DMS79 treated with DMSO at 0.1 percent for 48 hours (cell line): ENCODE data around the gene TMPRSS13.
"Not testable (repeated sequence)": the region's sequence is repeated elsewhere in the genome, so short reads cannot be mapped to it uniquely, and the experiment has no call there.

Experiments used
- DNase-seq: peaks from one replicate; lab custom pipeline; 2025; lab: John Stamatoyannopoulos, UW

TMPRSS13 gene

DNA sequence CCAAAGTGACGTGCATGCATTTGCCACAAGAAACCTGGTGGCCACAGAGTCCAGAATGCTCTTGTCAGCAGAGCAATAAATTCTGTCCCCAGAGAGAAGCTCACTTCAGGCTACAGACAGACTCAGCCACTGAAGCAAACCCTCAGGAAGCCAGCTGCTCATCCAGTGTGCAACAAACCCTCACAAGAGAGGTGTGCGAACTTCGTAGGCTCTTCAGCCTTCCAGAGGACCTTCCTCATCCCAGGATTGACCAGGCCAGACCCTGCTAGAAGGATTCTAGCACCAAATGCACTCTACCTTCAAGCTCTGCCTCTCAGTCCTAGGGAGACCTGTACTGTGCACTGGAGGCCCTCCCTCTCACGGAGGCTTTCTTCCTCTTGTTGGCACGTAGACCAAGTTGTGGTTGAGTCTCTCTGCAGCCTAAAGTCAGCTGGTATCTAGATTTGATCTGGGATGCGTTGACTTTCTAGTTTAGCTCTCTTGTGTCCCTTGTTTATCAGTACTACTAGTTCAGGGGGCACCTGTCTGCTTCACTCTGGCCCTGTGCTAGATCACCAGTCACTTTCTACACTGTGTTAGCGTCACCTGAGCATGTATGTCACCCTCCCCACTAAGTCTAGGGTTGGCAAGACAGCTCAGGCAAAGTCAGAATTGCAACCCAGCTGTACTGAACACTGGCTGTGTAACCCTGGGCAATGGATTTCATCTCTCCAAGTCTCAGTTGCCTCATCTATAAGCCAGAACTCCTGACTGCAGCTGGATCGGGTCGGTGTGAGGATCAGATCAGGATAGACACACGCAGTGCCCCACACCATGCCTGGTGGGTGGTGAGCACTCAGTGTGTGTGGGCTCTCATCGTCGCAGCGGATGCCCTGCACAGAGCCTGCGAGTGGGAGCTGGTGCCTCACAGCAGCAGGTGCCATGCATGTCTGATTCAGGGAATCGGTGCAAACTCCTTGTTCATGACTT is 22.1 kb upstream of the TMPRSS13 start:
- DNase-seq, result peak; percentile 88

DNA sequence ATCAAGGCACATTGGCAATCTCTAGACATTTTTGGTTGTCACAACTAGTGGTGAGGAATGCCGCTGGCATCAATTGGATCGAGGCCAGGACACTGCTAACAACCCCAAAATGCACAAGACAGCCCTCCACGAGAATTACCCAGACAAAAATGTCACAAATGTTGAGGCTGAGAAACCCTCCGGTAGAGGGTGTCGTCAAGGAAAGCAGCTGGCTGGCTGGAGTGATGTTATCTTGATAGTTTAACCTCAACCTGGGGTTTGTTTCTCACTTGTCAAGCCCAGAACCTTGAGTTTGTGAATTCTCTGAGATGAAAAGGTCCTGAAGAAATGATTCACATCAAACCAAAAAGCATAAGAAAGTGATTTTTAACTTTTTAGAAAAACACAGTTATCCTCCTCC is 21.1 kb upstream of the TMPRSS13 start:
- peak; percentile 33 for DNase-seq

DNA sequence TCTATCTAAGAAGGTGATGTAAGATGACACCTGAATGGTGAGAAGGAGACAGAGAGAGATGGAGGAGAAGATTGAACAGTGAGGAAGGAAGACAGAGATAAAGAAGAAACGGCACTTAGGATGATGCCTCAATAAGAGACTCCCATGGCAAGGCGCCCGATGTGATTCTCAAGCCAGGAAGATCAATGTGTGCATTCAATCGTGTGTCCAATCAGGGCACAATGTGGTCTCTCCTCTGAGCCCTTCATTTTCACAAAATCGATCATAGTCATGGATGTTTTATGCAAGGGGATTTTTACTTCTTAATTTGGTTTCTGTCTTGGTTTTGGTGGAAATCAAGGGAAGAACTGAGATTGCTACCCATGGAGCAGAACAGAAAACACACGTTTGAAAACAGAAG is 19.9 kb upstream of the TMPRSS13 start:
- DNase-seq, result no peak

DNA sequence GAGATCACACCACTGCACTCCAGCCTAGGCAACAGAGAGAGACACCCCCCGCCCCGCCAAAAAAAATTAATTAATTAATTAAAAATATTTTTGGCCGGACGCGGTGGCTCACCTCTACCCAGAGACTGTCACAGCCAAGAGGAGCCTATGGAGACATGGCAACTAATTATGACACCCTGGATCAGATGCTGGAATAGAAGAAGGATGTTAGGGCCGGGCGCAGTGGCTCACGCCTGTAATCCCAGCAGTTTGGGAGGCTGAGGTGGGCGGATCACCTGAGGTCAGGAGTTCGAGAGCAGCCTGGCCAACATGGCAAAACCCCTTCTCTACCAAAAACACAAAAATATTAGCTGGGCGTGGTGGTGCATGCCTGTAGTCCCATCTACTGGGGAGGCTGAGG is 19.3 kb upstream of the TMPRSS13 start:
- DNase-seq, result not testable (repeated sequence)

DNA sequence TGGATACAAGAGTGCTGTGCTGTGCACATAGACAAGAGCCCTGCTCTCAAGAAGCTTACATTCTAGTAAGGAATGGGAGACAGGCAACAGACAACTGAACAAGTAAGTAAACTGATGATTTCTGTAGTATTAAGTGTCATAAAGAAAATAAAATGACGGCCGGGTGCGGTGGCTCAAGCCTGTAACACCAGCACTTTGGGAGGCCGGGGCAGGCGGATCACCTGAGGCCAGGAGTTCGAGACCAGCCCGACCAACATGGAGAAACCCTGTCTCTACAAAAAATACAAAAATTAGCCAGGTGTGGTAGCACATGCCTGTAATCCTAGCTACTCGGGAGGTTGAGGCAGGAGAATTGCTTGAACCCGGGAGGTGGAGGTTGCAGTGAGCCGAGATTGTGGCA is 18.5 kb upstream of the TMPRSS13 start:
- DNase-seq, result not testable (repeated sequence)

DNA sequence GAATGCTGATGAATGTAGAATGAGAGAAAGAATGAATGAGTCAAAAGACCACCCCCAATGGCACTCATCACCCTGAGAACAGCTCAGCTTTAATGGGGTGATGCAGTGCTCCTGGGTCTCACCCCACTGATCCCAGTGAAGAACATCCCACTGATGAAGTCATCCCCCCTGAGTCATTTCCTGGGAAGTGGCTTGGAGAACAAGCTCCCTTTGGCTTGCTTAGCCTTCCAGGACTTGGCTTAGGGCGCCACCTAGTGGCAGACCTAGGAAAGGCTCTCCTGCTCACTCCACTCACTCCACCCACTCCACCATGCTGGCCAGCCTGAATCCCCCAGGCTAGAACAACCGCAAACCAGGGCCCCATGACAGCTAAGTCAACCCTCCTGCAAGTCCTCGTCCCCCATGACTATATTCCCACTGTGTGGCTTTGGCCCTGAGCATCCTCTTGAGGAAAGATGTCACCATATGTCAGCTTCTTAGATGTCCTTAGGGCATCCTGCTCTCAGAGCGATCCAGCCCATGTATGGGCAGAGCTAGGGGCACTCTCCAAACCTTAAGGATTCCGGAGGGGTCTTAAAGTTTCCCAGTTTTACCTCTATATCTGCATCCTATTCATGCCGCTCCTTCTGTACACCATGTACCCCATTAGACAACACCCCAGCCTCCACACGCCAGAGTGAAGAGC is 17.8 kb upstream of the TMPRSS13 start:
- peak; percentile 93 for DNase-seq

DNA sequence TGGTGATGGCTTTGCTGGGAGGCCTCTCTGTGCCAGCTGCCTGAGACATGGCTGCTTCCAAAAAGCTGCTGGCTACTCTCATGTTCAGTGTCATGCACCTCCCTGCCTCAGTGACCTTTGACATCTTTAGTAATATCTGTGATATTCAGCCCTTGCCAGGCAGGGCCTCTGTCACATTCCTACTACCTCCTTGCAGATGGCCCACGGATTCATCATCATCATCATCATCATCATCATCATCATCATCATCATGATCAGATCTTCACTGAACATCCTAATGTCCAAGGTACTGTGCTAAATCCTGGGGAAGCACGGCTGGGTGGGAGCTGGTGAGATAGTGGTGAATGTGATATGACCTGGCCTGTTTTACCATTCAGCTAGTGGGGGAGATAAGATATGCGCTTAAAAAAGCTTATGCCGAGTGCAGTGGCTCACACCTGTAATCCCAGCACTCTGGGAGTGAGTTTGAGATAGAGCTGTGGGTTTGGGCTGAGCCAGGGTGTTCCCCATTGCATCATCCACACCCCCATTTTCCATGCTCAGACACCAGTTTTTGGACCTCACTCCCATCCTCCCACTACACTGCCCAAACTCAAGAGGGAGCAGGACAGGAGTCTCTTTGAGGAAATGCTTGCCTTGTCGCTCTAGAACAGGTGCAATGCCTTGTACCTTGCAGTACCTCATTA is 17.1 kb upstream of the TMPRSS13 start:
- DNase-seq, result no peak

DNA sequence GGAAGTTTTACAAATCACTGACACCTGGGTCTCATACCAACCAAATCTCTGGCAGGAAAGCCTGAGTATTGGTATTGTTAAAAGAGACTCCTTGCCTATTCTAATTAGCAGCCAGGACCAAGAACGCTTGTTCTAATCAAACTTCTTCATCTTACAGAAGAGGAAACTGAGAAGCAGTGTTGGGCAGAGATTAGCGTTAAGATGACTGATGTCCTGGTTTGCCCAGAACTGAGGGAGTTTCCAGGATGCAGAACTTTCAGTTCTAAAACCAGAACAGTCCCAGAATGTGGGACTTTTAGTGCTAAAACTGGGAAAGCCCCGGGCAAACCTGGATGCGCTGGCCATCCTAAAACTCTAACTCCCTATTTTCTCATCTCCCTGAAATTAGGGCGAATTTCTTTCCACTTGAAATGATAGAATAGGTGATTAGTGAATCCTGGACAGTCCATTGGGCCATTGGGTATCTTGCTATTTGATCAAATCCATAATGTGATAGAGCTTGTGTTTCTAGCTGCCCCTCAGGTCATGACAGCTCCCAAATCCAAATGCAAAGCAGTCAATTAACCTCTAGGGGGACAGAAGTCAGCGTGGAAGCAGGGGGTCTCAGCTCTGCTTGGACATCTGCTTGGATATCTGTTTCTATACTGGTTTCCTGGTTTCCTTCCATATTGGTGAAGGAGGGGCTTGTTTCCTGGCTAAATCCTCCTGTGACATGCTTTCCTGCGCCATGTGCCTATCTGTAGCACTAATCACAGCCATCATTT is 16.0 kb upstream of the TMPRSS13 start:
- no peak for DNase-seq

DNA sequence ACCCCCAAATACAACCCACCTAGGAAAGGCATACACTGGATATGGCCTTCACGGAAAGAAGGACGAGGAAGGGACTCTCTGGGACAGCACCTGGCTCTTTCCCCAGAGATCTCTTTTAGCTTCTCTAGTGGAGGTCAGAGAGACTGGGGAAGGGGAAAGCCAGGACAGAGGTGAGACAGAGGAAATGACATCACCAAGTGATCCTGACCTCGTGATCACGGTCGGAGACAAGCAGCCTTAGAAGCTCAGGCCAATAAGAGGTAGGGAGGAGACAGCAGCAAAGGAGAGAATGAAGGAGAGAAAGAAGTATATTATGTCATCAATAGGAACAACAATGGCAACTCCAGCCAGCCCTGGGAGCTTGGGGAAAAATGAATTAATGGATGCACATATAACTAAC is 15.4 kb upstream of the TMPRSS13 start:
- DNase-seq, result no peak

DNA sequence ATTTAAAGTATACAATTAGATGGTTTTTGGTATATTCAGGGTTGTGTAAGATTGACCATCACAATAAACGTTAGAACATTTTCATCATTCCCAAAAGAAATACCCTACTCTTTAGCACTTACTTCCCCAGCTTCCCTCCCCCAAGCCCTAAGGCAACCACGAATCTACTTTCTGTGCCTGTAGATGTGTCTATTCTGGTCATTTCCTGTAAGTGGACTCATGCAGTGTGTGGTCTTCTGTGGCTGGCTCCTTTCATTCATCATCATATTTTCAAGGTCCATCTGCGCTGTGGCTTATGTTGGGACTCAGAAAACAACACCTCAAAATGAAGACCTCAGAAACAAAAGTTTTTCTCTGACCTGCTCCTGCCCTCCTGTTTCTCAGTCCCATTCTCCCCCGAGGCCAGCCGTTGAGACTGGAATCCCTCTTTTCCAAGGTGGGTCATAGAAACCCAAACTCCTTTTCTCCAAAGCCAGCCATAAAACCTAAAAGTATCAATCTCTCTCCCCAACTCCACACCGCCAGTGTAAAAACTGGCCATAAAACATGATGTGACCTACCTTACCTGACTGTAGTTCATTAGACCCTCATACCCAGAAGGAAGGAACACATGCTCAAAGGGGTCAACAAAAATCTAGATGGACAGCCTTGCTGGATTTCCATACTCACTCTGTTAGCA is 12.9 kb upstream of the TMPRSS13 start:
- no peak for DNase-seq

DNA sequence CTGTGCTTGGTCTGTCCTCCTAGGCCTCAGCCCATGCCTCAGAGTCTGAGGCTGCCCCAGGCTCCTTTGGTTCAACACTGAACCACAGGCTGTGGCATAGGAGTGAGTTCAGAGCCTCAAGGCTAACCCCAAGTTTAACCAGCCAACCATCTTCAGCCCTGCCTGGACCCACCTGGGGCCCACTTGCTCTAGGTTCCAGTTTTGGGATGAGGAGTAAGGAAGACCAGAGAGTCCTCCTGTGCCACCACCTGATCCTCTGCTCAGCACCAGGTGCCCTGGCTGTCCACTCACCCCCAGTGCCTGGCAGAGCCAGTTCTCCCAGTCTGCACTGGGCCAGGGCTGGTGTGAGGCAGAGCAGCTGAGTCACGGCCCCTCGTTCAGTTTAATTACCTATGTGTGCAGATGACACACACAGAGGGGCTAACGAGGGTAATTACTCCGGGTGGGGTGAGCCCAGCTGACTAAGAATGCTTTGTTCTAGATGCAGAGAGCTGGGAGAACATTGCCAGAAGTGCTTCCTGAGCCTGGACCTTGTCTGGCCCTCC is 12.0 kb upstream of the TMPRSS13 start:
- DNase-seq, result no peak

DNA sequence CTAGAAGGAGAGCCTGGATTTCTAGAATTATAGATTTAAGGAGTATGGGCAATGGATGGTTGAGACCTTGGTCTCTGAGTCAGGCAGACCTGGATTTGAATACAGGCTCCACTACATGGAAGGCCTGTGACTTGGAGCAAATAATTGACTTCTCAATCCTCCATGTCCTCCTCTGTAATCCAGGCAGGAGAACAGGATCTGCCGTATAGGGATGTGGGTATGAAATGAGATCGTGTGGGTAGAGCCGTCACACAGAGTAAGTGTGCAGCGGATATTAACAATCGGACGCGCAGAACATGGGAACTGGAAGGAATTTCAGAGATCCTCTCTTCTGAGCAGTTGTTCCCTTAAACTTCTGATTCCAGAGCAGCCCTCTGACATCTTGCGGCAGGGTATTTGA is 11.5 kb upstream of the TMPRSS13 start:
- no peak for DNase-seq

DNA sequence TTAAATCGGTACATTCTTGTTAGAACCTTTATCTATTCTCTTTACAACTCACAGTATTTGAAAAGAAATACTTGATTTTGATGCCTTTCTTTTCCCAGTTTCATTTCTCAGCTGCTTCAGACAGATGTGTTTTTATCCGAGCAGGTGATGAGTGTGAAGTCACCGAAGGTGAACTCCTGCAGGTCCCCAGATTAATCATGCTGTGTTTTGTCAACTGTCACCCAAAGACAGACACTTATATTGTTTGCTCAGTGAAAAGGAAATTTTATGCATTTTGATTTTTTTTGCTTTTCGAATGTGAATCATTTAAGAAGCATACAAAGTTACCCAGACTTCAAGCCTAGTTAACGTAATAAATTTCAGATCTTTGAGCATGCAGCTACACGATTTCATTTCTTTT is 7.8 kb upstream of the TMPRSS13 start:
- no peak for DNase-seq

DNA sequence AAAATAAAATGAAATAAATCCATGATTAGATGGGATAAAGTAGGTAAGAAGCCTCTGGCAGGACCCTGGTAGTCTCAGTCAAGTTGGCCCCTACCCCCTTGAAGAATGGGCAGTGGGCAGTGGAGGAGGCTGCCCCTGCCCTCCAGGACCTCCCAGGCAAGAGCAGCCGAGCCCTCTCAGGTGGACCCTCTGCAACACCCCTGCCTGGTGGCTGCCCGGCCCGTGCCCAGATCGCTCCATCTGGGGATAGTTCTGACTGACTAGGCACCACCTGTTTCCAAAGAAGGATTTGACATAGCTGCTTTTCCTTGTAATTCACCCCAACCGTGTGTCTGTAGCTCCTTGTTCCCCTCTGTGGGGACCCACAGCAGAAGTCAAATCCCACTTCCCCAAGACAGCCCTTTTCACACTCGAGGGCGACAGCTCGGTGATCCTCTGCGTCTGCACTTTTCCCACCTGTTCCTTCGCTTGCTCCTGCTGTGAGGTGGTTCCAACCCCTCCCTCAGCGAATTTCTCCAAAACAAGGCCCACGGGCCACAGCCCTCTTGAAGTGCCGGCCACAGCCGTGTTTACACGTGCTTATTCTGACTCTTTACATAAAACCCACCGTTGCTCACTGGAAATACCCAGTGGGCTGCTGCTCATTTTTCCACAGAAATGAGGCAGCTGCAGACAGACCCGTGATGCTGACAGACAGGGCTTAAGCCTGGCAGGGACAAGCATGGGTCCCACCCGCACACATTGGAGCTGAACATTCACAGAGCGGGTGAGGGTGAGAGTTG is 5.5 kb upstream of the TMPRSS13 start:
- no peak for DNase-seq

DNA sequence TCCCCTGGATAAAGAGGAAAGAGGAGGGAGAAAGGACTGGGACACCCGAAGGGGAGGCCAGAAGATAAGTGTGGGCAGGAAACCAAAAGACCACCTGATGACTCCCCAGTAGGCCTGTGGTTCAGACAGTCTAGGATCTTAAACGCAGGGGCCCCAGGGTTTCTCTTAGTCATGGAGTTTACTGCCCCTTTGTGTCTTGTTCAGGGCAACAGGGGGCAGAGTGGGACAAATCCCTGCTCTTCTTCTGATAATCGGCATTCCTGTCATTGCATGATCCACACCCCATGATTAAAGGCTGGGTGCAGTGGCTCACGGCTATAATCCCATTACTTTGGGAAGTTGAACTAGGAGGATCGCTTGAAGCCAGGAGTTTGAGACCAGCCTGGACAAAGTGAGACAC is 4.7 kb upstream of the TMPRSS13 start:
- DNase-seq, result no peak

DNA sequence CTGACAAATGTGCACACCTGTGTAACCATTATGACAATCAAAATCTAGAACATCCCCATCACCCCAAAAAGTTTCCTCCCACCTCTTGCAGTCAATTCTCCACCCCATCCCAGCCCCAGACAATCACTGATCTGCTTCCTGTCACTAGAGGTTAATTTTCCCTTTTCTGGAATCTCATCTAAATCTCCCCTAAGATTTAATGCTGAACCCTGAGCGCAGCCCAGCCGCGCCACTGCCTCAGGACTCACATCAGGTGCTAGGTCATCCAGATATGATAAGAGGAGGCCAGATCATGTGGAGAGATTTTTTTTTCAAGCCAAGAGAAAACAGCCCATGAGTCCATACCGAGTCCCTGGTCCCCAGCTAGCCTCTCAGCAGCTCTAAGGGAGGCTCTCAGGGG is 4.3 kb upstream of the TMPRSS13 start:
- no peak for DNase-seq

DNA sequence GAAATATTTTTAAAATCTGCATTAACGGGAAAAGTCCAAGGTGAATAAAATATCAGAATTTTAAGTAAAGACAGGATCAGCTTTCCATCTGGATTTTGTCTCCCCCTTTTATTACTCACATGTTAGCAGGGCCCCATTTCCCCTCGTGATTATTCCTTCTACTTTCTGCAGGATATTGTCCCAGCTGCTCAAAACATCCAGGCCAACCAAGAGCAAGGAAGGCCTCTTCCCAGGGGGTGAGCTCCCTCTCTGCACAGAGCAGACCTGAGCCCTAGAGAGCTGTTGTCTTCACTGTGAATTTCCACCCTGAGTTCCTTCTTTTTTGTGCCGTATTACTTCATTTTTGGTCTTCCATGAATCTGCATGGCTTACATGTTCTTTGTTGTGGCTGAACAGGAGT is 3.7 kb upstream of the TMPRSS13 start:
- DNase-seq, result no peak

DNA sequence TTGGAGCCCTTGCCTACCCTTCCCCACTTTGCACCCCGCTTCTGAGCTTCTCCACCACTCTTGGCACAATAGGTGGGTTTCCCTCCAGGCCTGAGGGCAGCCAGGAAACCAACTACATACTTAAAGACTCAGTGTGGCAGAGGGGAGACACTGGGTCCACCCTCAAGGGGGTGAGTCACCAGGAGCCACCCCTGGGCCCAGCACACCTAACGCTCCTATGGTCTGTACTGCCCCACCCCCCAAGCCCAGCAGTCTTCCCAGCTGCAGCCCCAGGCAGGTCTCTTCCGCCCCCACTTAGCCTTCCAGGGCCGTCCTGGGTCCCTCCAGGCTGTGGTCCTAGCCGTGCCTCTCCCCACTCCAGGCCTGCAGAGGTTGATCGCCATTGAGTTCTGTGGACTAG is 3.2 kb upstream of the TMPRSS13 start:
- DNase-seq, result no peak

DNA sequence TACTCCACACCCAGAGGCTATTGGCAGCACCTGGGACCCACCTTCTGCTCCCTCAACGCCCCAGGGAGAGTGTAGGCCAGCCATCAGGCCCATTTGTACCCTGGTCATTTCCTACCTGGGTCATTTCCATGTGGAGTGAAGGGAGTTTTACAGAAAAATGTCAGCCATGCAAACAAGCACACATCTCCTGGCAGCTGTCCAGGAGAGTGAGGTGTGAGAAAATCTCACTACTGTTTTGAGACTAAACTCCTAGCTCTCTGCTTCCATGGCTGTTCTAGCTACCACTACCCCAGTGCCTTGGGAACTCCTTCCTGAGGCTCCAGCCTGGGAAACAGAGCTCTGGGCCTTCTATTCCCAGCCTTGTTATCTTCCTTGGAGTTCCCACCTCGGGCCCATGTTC is 2.8 kb upstream of the TMPRSS13 start:
- no peak for DNase-seq

DNA sequence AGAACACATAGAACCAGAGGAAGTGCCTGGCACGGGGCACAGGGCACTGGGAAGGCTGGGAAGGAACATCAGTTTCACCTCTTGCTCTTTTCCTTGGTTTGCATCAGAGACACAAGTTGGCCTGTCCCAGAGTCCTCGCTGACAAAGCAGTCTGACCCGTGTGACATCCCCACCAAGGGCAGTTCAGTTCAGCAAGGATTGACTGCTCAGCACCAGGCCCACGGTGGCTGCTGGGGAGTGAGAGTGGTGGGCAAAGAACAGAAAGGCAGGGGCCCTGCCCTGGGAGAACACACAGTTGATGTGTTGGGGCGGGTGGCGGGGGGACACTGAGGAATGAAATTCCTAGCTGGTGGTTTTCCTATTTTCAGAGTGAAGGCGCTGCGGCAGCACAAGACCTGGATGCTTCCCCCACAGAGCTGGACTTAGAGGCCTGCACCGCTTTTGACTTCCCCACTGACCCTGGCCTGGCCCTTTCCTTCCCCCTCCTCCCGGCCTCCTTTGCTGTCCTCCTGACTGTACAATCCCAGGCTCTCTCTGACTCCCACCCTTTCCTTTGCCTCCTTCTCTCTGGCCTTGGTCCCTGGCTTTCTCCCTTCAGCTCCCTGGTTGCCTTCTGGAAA is 2.2 kb upstream of the TMPRSS13 start:
- no peak for DNase-seq
